ENCODE measurements around the gene KDM5A.

The KDM5A gene

DNA sequence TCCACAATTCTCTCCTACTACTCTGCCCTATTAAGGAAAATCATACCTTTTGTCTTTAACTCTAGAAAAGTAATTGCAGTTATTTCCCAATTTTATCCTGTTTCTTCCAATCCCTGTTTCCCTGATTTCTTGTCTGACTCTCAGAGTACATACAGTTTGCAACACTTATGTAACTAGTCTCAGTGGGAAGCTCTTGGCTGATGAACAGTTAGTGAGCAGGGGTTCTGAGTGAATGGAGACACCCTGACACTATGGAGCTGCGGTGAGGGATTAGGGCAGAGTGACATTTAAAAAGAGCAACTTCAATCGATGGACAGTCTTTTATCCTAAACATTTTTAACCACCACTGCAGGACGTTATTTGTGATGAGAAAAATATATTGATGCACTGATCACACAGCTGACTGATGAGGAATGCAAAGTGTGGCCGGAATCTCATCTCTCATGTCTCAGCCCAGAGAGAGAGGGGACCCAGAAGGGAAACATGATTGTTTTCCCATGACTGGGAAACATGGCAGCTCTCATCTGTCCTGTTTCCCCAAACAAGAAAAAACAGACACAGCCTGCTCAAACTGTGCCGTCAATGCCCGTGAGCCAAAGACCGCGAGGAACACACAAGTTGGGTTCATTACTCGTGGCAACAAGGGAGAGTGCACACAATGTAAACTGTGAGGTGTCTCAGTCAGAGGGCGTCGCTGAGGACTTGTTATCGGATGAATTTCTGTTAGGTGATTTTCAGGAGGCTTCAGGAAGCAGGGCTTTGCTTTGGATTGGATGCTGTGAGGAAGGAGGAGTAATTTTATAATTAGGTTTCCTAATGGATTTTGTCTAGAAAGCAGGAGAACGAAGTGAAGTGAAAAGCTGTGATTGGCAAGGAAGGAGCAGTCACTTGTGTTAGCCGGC, 121.3 kb downstream of the KDM5A start:
- H3K9me3 Mint-ChIP-seq, result no peaks in the 10 kb centered on the region
- H3K27me3 Mint-ChIP-seq, result no peaks in the 10 kb centered on the region
- no peak overlapping the region for H3K4me3 Mint-ChIP-seq
- H3K36me3 Mint-ChIP-seq, result no peaks in the 10 kb centered on the region
- H3K4me1 Mint-ChIP-seq, result peaks cover 18% of the 10 kb centered on the region
- H3K27ac Mint-ChIP-seq, result no peak overlapping the region

DNA sequence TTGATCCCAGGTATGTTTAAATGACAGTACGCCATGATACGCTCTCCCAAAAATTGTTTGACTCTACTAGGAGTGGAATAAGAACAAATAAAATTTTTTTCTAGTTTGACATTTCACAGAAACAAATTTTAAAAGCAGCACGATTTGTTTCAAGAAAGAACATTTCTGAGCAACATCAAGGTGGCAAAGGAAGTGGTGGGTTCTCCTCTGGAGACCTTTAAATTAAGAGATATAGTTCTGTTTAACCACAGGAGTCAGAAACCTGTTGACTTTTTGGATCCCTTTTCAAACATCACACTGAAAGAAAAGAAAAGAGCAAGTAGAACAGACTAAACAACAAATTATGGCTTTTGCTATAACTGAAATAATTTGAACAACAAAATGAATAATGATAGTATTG, 124.0 kb downstream of the KDM5A start:
- Mint-ChIP-seq H3K27me3 (peaks cover 3% of the 10 kb centered on the region), H3K27ac (no peak overlapping the region), H3K36me3 (no peaks in the 10 kb centered on the region), H3K4me3 (no peak overlapping the region), H3K9me3 (no peaks in the 10 kb centered on the region), H3K4me1 (peaks cover 15% of the 10 kb centered on the region)

- Mint-ChIP-seq H3K27ac (no peak overlapping the region), H3K4me3 (no peak overlapping the region)
These were observed 124.9 kb downstream of the KDM5A start for GRCh38 chr12:264269-264668.

GRCh38 chr12:263574-263973, 125.5 kb downstream of the KDM5A start:
- no peaks in the 10 kb centered on the region for H3K36me3 Mint-ChIP-seq
- no peaks in the 10 kb centered on the region for H3K9me3 Mint-ChIP-seq
- peaks cover 3% of the 10 kb centered on the region for H3K27me3 Mint-ChIP-seq
- no peak overlapping the region for H3K4me3 Mint-ChIP-seq
- no peak overlapping the region for H3K27ac Mint-ChIP-seq
- peaks cover 15% of the 10 kb centered on the region for H3K4me1 Mint-ChIP-seq

More at GRCh38 chr12:264269-264668, 124.9 kb downstream of the KDM5A start:
- H3K4me1 Mint-ChIP-seq, result peaks cover 15% of the 10 kb centered on the region
- H3K9me3 Mint-ChIP-seq, result no peaks in the 10 kb centered on the region
- no peaks in the 10 kb centered on the region for H3K36me3 Mint-ChIP-seq
- peaks cover 3% of the 10 kb centered on the region for H3K27me3 Mint-ChIP-seq

DNA sequence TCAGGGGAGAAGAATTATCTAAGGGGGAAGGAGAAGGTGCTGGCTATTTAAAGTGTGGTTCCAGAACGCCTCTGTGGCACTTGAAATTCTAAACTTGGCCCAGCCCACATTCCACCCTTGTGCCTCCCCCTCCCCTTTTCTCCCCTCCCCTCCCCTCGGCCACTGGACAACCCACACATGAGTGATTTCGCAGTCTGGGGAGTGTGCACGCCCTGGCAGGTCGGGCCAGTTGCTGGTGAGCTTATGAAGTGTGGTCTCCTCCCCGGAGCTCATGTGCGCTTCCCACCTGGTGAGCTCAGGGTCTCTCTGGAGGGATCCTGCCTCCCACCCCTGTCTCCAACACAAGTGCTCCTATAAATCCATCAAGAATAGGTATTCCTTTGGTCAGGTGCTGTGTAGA, 126.3 kb downstream of the KDM5A start, which contains the start of gene SLC6A13:
TSS of gene SLC6A13 (minus strand) at position 20 of the 400 bp plus-strand sequence. CDS start 2,784 bp downstream, outside the sequence.
- no peaks in the 10 kb centered on the region for H3K9me3 Mint-ChIP-seq
- H3K4me1 Mint-ChIP-seq, result peaks cover 15% of the 10 kb centered on the region
- H3K27me3 Mint-ChIP-seq, result peaks cover 10% of the 10 kb centered on the region
- H3K36me3 Mint-ChIP-seq, result no peaks in the 10 kb centered on the region
- H3K4me3 Mint-ChIP-seq, result no peak within 1 kb of the TSS
- H3K27ac Mint-ChIP-seq, result no peak within 1 kb of the TSS

DNA sequence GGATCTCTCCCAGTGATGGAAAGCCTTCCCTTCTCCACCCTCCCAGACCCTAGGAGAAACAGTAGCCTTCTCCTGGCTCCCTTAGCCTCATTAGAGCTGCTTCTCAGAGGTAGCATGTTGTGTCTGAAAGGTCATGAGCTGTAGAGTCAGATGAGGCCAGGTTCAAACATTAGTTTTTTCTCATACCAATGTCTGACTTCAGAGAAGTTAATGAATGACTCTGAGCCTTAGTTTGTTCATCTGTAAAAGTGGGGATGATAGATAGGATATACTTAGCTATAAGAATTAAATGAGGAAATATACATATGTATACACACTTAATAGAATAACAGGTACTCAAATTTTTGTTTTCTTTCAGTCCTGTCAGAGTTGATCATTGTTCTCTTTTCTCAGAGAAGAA, 127.0 kb downstream of the KDM5A start:
- Mint-ChIP-seq H3K4me1 (peaks cover 15% of the 10 kb centered on the region), H3K27ac (no peak overlapping the region), H3K27me3 (peaks cover 14% of the 10 kb centered on the region), H3K9me3 (no peaks in the 10 kb centered on the region), H3K36me3 (no peaks in the 10 kb centered on the region), H3K4me3 (no peak overlapping the region)

DNA sequence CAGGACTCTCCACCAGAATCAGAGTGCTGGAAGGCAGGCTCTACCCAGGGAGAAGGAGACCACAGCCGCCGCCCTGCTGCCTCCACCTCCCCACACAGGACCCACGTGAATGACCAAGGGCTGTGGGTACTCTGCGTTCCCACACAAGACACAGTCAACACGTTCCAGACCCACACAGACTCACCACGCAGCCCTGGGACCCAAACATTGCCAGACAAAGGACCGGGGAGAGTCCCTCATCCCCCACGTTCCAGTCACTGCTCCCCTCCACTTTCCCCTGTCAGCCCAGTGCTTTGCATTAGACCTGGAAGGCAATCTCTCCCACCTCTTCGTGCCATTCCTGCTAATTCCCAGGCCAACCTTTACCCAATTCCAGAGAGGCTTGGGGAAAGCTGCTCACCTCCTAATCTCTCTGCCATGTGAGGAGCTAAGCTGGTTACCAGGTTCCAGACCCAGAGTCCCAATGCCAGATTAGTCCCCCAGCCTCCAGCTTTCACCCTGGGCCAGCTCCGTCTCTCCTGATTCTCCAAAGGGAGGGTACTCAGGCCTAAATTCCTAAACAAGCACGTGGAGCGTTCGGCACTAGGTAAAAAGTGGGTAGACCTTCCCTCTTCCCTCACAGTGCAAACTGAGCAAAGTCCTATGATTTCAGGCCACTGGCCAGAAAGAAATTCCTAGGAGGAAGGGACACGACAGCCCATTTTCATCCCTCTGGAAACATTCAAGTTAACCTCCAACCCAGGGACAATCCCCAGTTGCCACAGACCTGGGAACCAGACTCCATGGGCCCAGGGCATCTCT, 131.4 kb downstream of the KDM5A start:
- H3K4me1 Mint-ChIP-seq, result no peaks in the 10 kb centered on the region
- peaks cover 28% of the 10 kb centered on the region for H3K27me3 Mint-ChIP-seq
- no peak overlapping the region for H3K4me3 Mint-ChIP-seq
- no peaks in the 10 kb centered on the region for H3K9me3 Mint-ChIP-seq
- H3K36me3 Mint-ChIP-seq, result no peaks in the 10 kb centered on the region
- H3K27ac Mint-ChIP-seq, result no peak overlapping the region

- Mint-ChIP-seq H3K27ac (no peak overlapping the region), H3K36me3 (no peaks in the 10 kb centered on the region), H3K4me1 (no peaks in the 10 kb centered on the region), H3K4me3 (no peak overlapping the region), H3K9me3 (no peaks in the 10 kb centered on the region), H3K27me3 (peaks cover 31% of the 10 kb centered on the region)
These were observed 132.2 kb downstream of the KDM5A start for GRCh38 chr12:256958-257357.

- Mint-ChIP-seq H3K27me3 (peaks cover 31% of the 10 kb centered on the region), H3K36me3 (no peaks in the 10 kb centered on the region), H3K9me3 (no peaks in the 10 kb centered on the region), H3K4me1 (no peaks in the 10 kb centered on the region), H3K4me3 (no peak overlapping the region), H3K27ac (no peak overlapping the region)
These were observed 132.9 kb downstream of the KDM5A start for GRCh38 chr12:256225-256624.

- H3K27me3 Mint-ChIP-seq, result peaks cover 28% of the 10 kb centered on the region
- no peak overlapping the region for H3K27ac Mint-ChIP-seq
- no peaks in the 10 kb centered on the region for H3K4me1 Mint-ChIP-seq
- H3K9me3 Mint-ChIP-seq, result no peaks in the 10 kb centered on the region
- no peak overlapping the region for H3K4me3 Mint-ChIP-seq
- no peaks in the 10 kb centered on the region for H3K36me3 Mint-ChIP-seq
These were observed 134.2 kb downstream of the KDM5A start for GRCh38 chr12:254912-255311.

DNA sequence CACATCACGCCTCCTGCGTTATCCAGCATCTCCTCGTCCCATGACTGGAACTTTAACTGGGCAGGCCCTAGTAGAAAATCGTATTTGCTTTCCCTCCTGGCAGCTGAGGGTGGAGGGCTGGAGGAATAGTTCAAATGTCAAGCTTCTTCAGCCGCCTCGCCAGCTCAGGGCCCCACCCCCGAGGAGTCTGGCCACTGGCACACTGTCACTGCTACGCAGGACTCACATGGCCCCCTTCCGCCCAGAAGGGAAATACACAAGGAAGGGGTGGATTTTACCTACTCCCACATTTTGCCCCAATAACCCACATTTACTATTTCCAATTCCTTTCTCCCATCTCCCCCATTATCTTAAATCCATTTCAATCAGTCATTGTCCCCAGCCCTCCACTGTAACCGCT, 135.1 kb downstream of the KDM5A start:
- H3K9me3 Mint-ChIP-seq, result peaks cover 2% of the 10 kb centered on the region
- no peaks in the 10 kb centered on the region for H3K36me3 Mint-ChIP-seq
- H3K27me3 Mint-ChIP-seq, result peaks cover 29% of the 10 kb centered on the region
- no peak overlapping the region for H3K27ac Mint-ChIP-seq
- no peaks in the 10 kb centered on the region for H3K4me1 Mint-ChIP-seq
- no peak overlapping the region for H3K4me3 Mint-ChIP-seq

DNA sequence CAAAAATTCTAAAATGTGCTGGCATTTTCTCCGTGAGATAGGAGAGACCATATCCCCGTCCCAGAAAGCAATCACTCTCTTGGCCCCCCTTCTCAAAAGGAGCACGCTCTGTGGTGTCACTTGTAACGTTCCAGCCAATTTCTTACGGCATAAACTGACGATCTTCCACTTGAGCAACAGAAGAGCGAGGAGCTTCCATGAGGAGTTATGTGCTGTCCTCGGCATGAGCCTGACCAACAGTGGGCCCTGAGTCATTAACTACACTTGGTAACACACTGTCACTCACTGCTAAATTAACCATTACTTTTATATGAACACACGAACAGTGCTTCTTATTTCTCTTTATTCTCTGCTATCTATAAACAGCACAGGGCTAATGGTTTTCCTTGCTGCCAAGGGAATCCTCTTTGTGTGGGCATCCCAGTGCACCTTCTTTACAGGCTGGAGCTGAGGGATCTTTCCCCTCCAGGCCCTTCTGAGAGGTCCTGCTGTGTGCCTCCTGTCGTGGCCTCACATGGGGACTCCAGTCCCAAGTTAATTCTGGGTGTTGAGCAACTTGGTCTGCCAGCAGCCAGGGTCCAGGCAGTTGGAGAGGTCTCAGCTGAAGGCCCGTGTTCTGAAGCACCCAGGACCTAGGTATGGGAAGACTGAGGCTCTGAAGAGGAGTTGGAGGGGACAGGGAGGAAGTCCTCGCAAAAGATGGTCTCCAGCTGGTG, 135.8 kb downstream of the KDM5A start:
- H3K4me3 Mint-ChIP-seq, result no peak overlapping the region
- H3K27ac Mint-ChIP-seq, result no peak overlapping the region
- peaks cover 5% of the 10 kb centered on the region for H3K9me3 Mint-ChIP-seq
- no peaks in the 10 kb centered on the region for H3K4me1 Mint-ChIP-seq
- H3K27me3 Mint-ChIP-seq, result peaks cover 29% of the 10 kb centered on the region
- no peaks in the 10 kb centered on the region for H3K36me3 Mint-ChIP-seq

DNA sequence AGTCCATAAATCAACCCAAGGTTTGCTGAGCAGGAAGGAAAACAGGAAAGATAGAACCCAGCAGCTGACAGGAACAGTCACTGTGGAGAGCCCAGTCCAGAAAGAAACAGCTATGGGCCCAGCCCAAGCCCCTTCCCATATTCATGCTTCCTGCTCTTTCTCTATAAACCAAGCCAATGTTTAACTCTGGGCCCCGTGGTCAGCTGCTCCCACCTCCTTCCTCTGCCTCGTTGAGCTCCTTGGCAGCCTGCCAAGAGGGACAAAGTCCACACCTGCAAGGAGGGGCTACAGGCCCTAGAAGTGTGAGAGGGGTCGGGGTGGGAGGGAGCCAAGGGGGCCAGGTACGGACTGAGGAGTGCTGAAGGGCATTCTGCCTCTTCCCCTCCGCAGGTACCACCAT, 136.5 kb downstream of the KDM5A start:
- no peak overlapping the region for H3K27ac Mint-ChIP-seq
- no peak overlapping the region for H3K4me3 Mint-ChIP-seq
- peaks cover 11% of the 10 kb centered on the region for H3K9me3 Mint-ChIP-seq
- H3K36me3 Mint-ChIP-seq, result peaks cover 4% of the 10 kb centered on the region
- peaks cover 27% of the 10 kb centered on the region for H3K27me3 Mint-ChIP-seq
- no peaks in the 10 kb centered on the region for H3K4me1 Mint-ChIP-seq

- H3K9me3 Mint-ChIP-seq, result peaks cover 13% of the 10 kb centered on the region
- H3K4me1 Mint-ChIP-seq, result no peaks in the 10 kb centered on the region
- peaks cover 6% of the 10 kb centered on the region for H3K36me3 Mint-ChIP-seq
- no peak overlapping the region for H3K27ac Mint-ChIP-seq
- no peak overlapping the region for H3K4me3 Mint-ChIP-seq
- peaks cover 13% of the 10 kb centered on the region for H3K27me3 Mint-ChIP-seq
These were observed 141.8 kb downstream of the KDM5A start for GRCh38 chr12:247271-247670.

- no peaks in the 10 kb centered on the region for H3K4me1 Mint-ChIP-seq
- peaks cover 10% of the 10 kb centered on the region for H3K27me3 Mint-ChIP-seq
- H3K27ac Mint-ChIP-seq, result no peak overlapping the region
- no peak overlapping the region for H3K4me3 Mint-ChIP-seq
- peaks cover 6% of the 10 kb centered on the region for H3K36me3 Mint-ChIP-seq
- H3K9me3 Mint-ChIP-seq, result peaks cover 7% of the 10 kb centered on the region
These were observed 145.7 kb downstream of the KDM5A start for GRCh38 chr12:243381-243780.
